Motor neuron (in vitro differentiated cells): ENCODE results near the gene BAIAP2L2. TPM values are rescaled to one million over a fixed set of nuclear protein-coding genes. Genes with fewer than 3 reads are reported as not detected.
A peak's percentile ranks its signal among the peaks of the same experiment; 100 is the strongest.

Experiments used
- ATAC-seq, 8 experiments: fragments of 200-7000 bp; cut with Tn5 transposase; replicated peaks in 6 of 8; 2 replicates each; pipeline ENCODE4 v1.8.0; 2021; ENCODE audit warnings: mild to moderate bottlenecking in 8 of 8, moderate library complexity in 8 of 8
- H3K27ac ChIP-seq, 2 donors: fragments of 250-450 bp; sonication (Bioruptor Pico); 2 replicates each; pipeline ENCODE4 v1.9.0; 2021; ENCODE audit warnings: antibody characterized with exemption in 2 of 2, mild to moderate bottlenecking in 2 of 2, moderate library complexity in 1 of 2
- H3K4me1 ChIP-seq, 2 donors: fragments of 250-450 bp; sonication (Bioruptor Pico); replicated peaks in 1 of 2; 2 replicates each; pipeline ENCODE4 v1.6.1; 2021; ENCODE audit warnings: antibody characterized with exemption in 2 of 2, mild to moderate bottlenecking in 2 of 2, moderate library complexity in 1 of 2
- H3K4me3 ChIP-seq, 5 donors: fragments of 250-450 bp; sonication (Bioruptor Pico); 2 replicates each; pipeline ENCODE4 v1.9.0; 2021; ENCODE audit warnings: antibody characterized with exemption in 5 of 5, mild to moderate bottlenecking in 5 of 5, moderate library complexity in 4 of 5
- WGBS, 10 experiments: fragments of 450-650 bp; shearing (Covaris generic); methylation state at CpG; one replicate each; pipeline ENCODE4 v1.0.0; 2022; 5-methylcytosine and 5-hydroxymethylcytosine counted together
- in situ Hi-C, 9 experiments: fragments of 400-800 bp; cut with MboI; loops; one replicate each; pipeline ENCODE4 v1.15.0; 2021; ENCODE audit warnings: low sequenced_read_pairs in 9 of 9, low pct_unique_long_range_greater_than_20kb in 2 of 9; ENCODE audit not compliant: unreplicated experiment in 9 of 9
- total RNA-seq, 8 experiments: library from RNA; unstranded; fragments of 300-600 nt; gene quantifications; 2 replicates each; pipeline versions ENCODE4 v1.2.3 to v1.2.4, GENCODE V29; 2022

The BAIAP2L2 gene
- total RNA-seq, 8 experiments from 2014 or later = 0.21 to 4.2 (median 0.75) TPM

- H3K4me3 ChIP-seq = no peak overlapping the region
- in situ Hi-C loops = no loop called here
- no peaks in the 10 kb centered on the region for H3K4me1 ChIP-seq
- no peak for ATAC-seq
- H3K27ac ChIP-seq = no peak overlapping the region
- 73 to 93% (median 80%) methylated on average over 1 to 7 of the region's 9 CpGs; no CpG with 5 or more reads in 1 of the 10 experiments for WGBS, 10 experiments
Measured at GRCh38 chr22:38137876-38138687, 27.6 kb upstream of the BAIAP2L2 start.

GRCh38 chr22:38136607-38137006 lies 26.1 kb upstream of the BAIAP2L2 start:
- WGBS, 10 experiments = 60 to 100% (median 100%) methylated on average over 1 of the region's 1 CpG; no CpG with 5 or more reads in 3 of the 10 experiments
- Histone ChIP-seq H3K4me1 (no peaks in the 10 kb centered on the region), H3K27ac (no peak overlapping the region), H3K4me3 (no peak overlapping the region)
- in situ Hi-C loops = no loop called here
- ATAC-seq = no peak

DNA sequence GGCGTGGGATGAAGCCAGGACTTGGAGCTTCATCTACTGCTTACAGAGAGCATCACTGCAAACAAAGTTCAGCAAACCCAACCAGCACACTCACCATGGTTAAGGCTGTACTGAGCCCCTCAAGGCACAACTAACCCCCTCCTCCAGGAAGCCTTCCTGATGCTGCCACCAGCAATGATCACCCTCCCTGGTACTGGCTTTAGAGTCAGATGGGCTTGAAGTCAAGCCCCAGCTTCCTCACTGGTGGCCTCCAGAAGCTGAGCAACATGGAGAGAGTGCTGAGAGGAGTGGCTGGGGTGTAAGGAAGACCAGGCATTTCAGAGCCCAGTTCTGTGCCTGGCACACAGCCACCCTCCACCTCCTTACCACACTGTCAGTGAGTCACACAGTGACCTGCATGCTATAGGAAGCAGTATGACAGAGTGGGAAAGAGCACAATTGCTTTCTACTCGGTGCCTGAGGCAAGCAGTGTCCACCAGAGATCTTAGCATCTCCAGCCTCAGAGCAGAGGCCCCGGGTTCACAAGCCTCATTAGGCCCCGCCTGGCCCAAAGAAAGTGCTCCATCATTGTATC lies 24.7 kb upstream of the BAIAP2L2 start:
- Histone ChIP-seq H3K4me1 (no peaks in the 10 kb centered on the region), H3K27ac (no peak overlapping the region), H3K4me3 (no peak overlapping the region)
- ATAC-seq = peak in 3 of 8 experiments; percentile 14 to 98 (median 97)
- WGBS, 10 experiments = 86% methylated on average over 2 of the region's 4 CpGs; no CpG with 5 or more reads in 9 of the 10 experiments
- in situ Hi-C loops = no loop called here

DNA sequence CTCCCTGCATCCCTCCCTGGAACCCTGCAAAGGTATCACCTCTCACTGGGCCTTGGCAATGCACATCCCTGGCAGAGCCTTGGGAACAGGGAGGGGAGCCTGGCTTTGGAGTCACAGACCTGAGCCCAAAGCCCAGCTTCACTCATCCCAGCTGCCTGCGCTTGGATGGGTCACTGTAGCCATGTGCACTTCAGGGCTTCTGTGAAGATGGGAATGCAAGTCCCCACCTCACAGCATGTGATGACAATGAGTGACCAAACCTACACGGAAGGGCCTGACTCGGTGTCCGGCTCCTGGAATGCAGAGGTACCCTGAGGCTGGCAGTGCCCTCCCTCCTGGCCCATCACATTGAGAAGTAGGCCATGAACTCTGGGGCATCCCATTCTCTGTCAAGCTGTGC lies 22.8 kb upstream of the BAIAP2L2 start:
- in situ Hi-C loops = no loop called here
- H3K4me3 ChIP-seq = no peak overlapping the region
- 90 to 100% (median 100%) methylated on average over 1 to 3 of the region's 4 CpGs; no CpG with 5 or more reads in 5 of the 10 experiments for WGBS, 10 experiments
- H3K4me1 ChIP-seq = no peaks in the 10 kb centered on the region
- H3K27ac ChIP-seq = no peak overlapping the region
- ATAC-seq = no peak

GRCh38 chr22:38132794-38133193 lies 22.3 kb upstream of the BAIAP2L2 start:
- Histone ChIP-seq H3K27ac (no peak overlapping the region), H3K4me3 (no peak overlapping the region), H3K4me1 (no peaks in the 10 kb centered on the region)
- in situ Hi-C loops = no loop called here
- WGBS, 10 experiments = 86 to 100% (median 93%) methylated on average over 2 to 9 of the region's 28 CpGs; no CpG with 5 or more reads in 4 of the 10 experiments
- ATAC-seq = no peak

- WGBS, 10 experiments = 77 to 93% (median 83%) methylated on average over 2 to 4 of the region's 7 CpGs; no CpG with 5 or more reads in 7 of the 10 experiments
- no peak overlapping the region for H3K4me3 ChIP-seq
- no peak overlapping the region for H3K27ac ChIP-seq
- in situ Hi-C loops = no loop called here
- H3K4me1 ChIP-seq = peaks cover 0 to 1% of the 10 kb centered on the region in 2 donors
- no peak for ATAC-seq
Measured at GRCh38 chr22:38132136-38132535, 21.7 kb upstream of the BAIAP2L2 start.

GRCh38 chr22:38131399-38131798 lies 20.9 kb upstream of the BAIAP2L2 start:
- in situ Hi-C loops = no loop called here
- ATAC-seq = no peak
- Histone ChIP-seq H3K27ac (no peak overlapping the region), H3K4me3 (no peak overlapping the region), H3K4me1 (peaks cover 0 to 9% of the 10 kb centered on the region in 2 donors)
- WGBS, 10 experiments = 0 to 92% (median 80%) methylated on average over 1 to 2 of the region's 2 CpGs; no CpG with 5 or more reads in 4 of the 10 experiments

DNA sequence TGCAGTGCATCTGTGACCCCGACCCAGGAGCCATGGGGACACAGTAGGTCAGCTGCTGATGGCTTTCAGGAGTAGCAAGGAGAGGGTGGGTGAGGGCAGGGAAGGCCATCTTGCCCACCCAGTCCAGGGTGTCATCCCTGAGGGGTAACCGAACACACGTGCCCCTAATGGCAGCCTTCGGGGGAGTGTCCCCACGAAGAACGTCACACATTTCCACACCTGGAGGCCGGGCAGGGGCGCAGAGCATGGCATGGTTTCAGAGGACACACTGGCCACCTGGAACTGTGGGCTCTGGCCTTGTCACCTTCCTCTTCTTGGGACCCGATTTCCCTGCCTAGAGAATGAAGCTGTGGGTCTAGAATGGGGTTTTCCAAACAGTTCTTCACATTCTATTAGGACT lies 19.4 kb upstream of the BAIAP2L2 start:
- no peak for ATAC-seq
- Histone ChIP-seq H3K4me1 (peaks cover 0 to 9% of the 10 kb centered on the region in 2 donors), H3K4me3 (no peak overlapping the region), H3K27ac (no peak overlapping the region)
- in situ Hi-C loops = no loop called here
- 80 to 100% (median 80%) methylated on average over 1 to 4 of the region's 9 CpGs; no CpG with 5 or more reads in 7 of the 10 experiments for WGBS, 10 experiments

DNA sequence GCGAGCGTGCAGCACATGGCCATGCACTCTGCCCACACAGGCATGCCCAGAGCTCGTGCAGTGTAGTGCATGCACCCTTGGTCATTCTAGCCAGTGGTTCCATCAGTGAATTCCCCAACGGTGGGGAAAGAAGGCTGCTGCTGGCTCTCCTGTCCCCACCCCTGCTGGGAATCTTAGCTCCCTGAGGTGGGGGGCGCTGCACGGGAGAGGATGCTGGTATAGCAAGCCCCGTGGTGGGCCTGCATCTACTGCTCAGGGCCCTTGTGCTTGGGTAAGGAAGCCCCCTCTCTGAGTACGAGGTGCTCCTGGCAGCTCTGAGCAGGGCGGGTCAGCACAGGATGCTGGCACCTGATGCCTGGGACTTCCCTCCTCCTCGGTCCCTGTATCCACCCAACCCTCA lies 18.5 kb upstream of the BAIAP2L2 start:
- no peak for ATAC-seq

GRCh38 chr22:38127869-38128268 lies 17.4 kb upstream of the BAIAP2L2 start:
- Histone ChIP-seq H3K4me1 (peaks cover 0 to 9% of the 10 kb centered on the region in 2 donors), H3K4me3 (no peak overlapping the region), H3K27ac (no peak overlapping the region)
- no peak for ATAC-seq
- WGBS, 10 experiments = 71 to 100% (median 96%) methylated on average over 1 to 2 of the region's 9 CpGs; no CpG with 5 or more reads in 6 of the 10 experiments
- in situ Hi-C loops = no loop called here

More for the DNA sequence above, 18.5 kb upstream of the BAIAP2L2 start:
- peaks cover 0 to 9% of the 10 kb centered on the region in 2 donors for H3K4me1 ChIP-seq
- 40 to 83% (median 80%) methylated on average over 1 to 4 of the region's 10 CpGs; no CpG with 5 or more reads in 7 of the 10 experiments for WGBS, 10 experiments
- H3K4me3 ChIP-seq = no peak overlapping the region
- H3K27ac ChIP-seq = no peak overlapping the region
- in situ Hi-C loops = no loop called here

- ATAC-seq = peak in 3 of 8 experiments; percentile 18 to 37 (median 28)
- in situ Hi-C loops = no loop called here
- Histone ChIP-seq H3K4me3 (no peak overlapping the region), H3K4me1 (peaks cover 0 to 9% of the 10 kb centered on the region in 2 donors), H3K27ac (peak overlapping the region; percentile 2 to 30)
- WGBS, 10 experiments = 40 to 100% (median 88%) methylated on average over 1 to 6 of the region's 23 CpGs; no CpG with 5 or more reads in 2 of the 10 experiments
Measured at GRCh38 chr22:38126928-38127668, 16.6 kb upstream of the BAIAP2L2 start.

- peaks cover 3 to 9% of the 10 kb centered on the region in 2 donors for H3K4me1 ChIP-seq
- no peak for ATAC-seq
- 0 to 86% (median 67%) methylated on average over 1 to 4 of the region's 11 CpGs; no CpG with 5 or more reads in 2 of the 10 experiments for WGBS, 10 experiments
- H3K27ac ChIP-seq = no peak overlapping the region
- in situ Hi-C loops = no loop called here
- no peak overlapping the region for H3K4me3 ChIP-seq
Measured at GRCh38 chr22:38125751-38126201, 15.3 kb upstream of the BAIAP2L2 start.
